NCI-H510A (cell line): ENCODE data around the gene GATA5.

Experiments used
- DNase-seq: peaks from one replicate; lab custom pipeline; 2025; lab: John Stamatoyannopoulos, UW

Gene GATA5

GRCh38 chr20:62472941-62473585 lies 2.7 kb downstream of the GATA5 start:
- no peak for DNase-seq

GRCh38 chr20:62472138-62472940 lies 3.5 kb downstream of the GATA5 start:
- no peak for DNase-seq

DNA sequence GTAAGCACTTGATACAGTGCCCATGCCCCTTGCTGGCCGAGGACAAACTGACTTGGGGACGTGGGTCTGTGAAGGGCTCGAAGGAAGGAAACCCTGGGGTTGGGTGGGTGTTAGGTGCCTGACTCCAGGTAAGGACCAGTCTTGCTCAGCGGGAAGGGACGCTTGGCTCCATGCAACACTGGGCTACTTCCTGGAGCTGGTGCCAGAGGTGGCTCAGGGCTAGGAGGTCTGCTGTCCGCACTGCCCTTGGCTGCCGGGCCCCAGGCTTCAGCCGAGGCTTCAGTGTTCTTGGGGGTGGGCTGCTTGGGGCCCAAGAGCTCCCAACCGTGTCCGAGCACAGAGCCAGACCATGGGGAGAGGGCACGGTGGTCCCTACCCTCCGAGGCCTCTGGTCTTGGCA lies 5.3 kb downstream of the GATA5 start:
- no peak for DNase-seq

GRCh38 chr20:62470001-62470400 lies 5.8 kb downstream of the GATA5 start:
- DNase-seq, result no peak

DNA sequence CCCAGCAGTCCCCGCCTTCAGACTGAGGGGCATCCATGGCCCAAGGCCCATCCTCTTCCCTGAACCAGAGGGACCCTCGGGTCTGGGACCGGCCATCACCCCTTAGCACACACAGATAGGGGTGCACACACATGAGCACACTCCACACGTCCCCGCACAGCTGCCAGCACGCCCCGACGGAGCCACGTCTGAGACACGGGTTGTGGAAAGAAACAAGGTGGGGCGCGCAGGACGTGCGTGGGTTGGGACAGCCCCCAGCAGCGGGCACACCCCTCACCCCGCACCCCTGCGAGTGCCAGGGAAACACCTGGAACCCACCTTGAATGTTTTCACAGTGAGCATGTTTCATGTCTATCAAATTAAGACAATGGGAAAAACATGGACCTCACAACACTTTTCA lies 6.4 kb downstream of the GATA5 start:
- DNase-seq, result no peak

DNA sequence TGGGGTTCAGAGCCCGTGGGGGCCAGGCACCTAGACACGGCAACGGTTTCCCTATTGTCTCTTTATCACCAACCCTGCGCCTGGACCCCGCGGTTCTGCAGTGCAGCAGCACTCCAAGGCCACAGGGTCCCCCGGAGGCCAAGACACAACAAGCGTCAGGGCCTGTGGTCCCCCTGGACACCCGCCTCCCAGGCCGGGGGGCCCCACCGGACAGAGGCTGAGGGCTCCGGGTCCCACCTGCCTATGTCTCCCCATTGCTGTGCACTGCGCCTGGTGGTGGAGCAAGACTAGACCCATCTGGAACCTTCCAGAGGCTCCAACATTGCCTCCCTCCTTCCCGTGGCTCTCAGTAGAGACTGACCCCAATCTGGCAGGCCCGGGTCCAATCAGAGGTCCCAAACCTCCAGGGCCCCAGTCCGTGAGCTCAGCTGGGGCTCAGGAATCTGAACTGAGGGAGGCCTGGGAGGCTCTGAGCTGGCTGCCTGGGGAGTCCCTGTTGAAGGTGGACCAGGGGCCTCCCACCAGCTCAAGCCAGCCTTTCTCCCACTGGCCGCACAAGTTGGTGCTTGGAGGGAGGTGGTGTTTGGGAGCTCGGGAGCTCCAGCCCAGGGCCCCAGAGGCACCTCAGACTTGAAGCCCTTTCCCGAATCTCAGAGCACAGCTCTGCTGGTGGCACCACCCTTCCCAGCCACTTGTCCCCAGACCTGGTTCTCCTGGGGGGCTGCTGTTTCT lies 8.8 kb downstream of the GATA5 start:
- DNase-seq, result no peak

- no peak for DNase-seq
Measured at GRCh38 chr20:62466072-62466760, 9.6 kb downstream of the GATA5 start.

- no peak for DNase-seq
Measured at GRCh38 chr20:62464990-62465389, 10.8 kb downstream of the GATA5 start.

DNA sequence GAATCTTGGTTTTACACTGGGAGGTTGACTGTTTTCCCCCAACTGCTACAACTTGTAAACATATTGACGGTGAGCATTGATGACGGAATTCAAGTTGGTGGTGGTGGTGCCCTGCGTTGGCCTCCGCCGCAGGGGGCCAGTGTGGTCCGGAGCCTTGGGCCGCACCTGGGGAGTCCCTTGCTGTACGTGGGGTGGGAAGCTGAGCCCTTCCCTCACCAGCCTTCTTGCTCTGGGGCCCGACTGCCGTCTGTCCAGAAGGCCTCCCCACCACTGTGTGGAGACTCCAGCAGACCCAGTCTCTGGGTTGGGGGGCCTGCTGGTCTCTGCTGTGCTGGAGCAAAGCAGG lies 11.4 kb downstream of the GATA5 start:
- DNase-seq, result no peak

GRCh38 chr20:62463651-62464424 lies 12.0 kb downstream of the GATA5 start:
- DNase-seq, result no peak

DNA sequence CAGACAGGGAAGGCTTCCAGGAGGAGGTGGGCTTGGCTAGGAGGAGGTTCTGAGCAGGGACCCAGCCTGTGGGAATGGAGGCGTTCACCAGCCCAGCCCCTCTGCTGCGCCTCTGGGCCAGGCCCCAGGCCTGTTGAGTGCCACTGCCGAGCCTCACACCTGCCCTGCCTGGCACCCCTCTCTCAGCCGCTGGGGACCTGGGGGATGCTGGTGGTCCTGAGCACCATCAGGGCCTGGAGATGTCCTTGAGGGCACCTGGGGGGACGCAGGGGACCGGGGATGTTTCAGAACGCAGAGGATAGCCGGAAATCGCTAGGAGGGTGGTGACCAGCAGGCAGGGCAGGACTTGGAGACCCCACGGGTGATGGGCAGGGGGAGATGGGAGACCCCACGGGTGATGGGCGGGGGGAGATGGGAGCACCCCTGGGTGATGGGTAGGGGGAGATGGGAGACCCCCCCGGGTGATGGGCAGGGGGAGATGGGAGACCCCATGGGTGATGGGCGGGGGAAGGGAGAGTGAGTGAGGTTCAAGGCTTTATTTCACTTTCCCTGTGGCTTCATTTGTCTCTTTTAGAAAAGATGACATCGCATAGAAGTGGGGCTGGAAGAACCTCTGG lies 12.7 kb downstream of the GATA5 start:
- DNase-seq, result no peak

DNA sequence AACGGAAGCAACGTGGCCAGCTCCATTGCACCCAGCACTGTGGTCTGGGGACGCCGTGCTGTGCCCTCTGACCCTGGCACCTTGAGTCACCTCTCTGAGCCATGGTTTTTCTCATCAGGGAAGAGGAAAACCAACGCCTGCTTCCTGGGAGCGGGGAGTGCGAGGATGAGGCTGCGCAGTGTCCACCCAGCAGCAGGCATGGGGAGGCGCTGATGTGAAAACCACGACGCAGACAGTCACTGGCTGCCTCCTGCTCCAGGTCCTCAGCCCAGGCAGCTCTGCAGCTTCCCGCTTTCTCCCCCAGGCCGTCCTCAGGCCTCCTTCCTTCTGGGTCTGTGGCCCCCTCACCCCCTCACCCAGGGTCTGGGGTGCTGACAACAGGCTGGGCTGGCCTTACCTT lies 14.0 kb downstream of the GATA5 start:
- DNase-seq, result no peak

DNA sequence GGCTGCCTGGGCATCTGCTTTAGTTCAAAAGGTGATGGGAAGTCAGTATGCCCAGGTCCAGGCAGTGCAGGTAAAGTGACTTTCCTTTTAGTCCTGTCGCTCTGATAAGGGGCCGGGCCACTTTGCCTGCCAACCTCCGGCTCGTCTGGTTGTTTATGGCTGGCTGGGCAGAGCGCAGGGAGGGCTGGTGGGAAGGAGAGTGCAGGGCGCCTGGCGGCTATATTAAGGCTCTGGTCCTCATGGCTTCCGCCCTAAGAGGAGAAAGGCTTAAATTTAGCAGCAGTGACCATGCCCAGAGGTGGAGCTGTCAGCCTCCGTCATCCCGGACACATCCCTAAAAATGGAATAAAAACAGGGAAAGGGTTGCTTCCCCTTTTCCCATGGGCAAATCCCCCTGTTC lies 14.6 kb downstream of the GATA5 start:
- DNase-seq, result no peak

DNA sequence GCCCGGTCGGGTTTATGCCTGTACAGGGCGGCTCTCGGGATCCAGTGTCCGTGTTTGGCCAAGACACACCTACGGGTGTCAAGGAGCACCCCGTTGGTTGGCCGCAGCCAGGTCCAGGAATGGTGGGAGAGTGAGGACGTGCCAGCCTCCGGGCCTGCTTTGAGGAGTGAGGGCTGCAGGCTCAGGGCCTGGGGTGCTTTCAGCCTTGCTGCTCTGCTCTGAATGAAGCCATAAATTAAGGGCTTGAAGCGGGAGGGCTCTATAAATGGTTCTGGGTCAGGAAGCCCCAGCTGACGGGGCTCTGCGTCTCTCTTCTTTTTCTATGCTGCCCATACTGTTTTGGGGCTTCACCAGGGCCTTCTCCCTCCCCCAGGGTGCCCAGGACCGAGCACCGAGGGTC lies 15.1 kb downstream of the GATA5 start:
- DNase-seq, result no peak

DNA sequence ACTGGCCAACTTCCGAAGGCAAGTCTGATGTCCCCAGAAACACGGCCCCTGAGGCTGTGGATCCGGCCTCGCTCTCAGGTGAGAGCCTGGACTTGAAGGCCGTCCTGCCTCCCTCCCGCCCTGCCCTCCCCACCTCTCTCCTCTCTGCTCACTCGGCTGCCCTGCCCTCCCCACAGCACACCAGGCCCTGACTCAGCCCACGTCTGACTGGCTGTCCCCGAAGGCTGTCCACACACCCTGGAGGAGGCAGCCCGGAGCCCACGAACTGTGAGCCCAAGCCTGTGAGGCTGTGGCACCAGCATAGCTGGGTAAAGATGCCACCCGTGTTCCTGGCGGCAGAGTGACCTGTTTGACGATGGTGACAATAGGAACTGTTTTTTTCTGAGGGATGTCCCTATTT lies 16.3 kb downstream of the GATA5 start:
- DNase-seq, result no peak

- no peak for DNase-seq
Measured at GRCh38 chr20:62458275-62459251, 17.2 kb downstream of the GATA5 start.

- no peak for DNase-seq
Measured at GRCh38 chr20:62457831-62458230, 18.0 kb downstream of the GATA5 start.

GRCh38 chr20:62457098-62457497 lies 18.7 kb downstream of the GATA5 start:
- no peak for DNase-seq

DNA sequence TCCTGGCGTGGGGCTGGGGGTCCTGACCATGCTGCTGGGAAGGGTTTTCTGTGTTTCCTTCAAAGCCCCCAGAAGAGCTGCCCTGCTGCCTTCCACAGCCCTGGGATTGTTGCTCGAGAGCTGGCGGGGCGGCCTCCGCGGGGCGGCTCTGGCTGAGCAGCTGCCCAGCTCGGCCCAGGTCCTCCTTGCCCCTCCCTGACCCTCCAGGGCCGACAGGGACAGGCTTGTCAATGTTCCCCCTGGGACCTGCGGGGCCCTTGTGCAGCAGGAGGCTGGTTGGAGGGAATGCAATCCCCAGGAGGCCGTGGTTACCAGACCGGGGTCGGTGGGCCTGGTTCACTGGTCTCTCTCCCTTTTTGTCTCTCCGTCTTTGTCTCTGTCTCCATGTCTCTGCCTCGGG lies 19.9 kb downstream of the GATA5 start:
- DNase-seq, result no peak
